ENCODE data around the gene CTRL.

DNA sequence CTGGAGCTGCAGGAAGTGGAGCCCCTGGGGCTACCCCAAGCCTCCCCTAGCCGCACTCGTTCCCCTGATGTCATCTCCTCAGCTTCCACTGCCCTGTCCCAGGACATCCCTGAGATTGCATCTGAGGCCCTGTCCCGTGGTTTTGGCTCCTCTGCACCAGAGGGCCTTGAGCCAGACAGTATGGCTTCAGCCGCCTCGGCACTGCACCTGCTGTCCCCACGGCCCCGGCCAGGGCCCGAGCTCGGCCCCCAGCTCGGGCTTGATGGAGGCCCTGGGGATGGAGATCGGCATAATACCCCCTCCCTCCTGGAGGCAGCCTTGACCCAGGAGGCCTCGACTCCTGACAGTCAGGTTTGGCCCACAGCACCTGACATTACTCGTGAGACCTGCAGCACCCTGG, 51.1 kb downstream of the CTRL start:
- no peak for TF ChIP-seq NRF1 (IDR thresholded peaks at IDR 0.05; ENCODE audit: low read depth, low read length)
- TF ChIP-seq, protein P1, sequence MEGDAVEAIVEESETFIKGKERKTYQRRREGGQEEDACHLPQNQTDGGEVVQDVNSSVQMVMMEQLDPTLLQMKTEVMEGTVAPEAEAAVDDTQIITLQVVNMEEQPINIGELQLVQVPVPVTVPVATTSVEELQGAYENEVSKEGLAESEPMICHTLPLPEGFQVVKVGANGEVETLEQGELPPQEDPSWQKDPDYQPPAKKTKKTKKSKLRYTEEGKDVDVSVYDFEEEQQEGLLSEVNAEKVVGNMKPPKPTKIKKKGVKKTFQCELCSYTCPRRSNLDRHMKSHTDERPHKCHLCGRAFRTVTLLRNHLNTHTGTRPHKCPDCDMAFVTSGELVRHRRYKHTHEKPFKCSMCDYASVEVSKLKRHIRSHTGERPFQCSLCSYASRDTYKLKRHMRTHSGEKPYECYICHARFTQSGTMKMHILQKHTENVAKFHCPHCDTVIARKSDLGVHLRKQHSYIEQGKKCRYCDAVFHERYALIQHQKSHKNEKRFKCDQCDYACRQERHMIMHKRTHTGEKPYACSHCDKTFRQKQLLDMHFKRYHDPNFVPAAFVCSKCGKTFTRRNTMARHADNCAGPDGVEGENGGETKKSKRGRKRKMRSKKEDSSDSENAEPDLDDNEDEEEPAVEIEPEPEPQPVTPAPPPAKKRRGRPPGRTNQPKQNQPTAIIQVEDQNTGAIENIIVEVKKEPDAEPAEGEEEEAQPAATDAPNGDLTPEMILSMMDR (IDR thresholded peaks at IDR 0.05) = no peak
- TF ChIP-seq RAD21 (IDR thresholded peaks at IDR 0.05; ENCODE audit: low read length) = no peak
- TF ChIP-seq, protein P2, sequence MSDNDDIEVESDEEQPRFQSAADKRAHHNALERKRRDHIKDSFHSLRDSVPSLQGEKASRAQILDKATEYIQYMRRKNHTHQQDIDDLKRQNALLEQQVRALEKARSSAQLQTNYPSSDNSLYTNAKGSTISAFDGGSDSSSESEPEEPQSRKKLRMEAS (IDR thresholded peaks at IDR 0.05; ENCODE audit: low read depth) = no peak
- TF ChIP-seq GATA2 (CRISPR knock-in tag; IDR thresholded peaks at IDR 0.05) = no peak
- no peak for TF ChIP-seq POLR2AphosphoS5 (IDR thresholded peaks at IDR 0.05; ENCODE audit: low read depth, low read length)
- TF ChIP-seq SMC3 (IDR thresholded peaks at IDR 0.05; ENCODE audit: low read depth, low read length) = no peak
- TF ChIP-seq, protein P3, sequence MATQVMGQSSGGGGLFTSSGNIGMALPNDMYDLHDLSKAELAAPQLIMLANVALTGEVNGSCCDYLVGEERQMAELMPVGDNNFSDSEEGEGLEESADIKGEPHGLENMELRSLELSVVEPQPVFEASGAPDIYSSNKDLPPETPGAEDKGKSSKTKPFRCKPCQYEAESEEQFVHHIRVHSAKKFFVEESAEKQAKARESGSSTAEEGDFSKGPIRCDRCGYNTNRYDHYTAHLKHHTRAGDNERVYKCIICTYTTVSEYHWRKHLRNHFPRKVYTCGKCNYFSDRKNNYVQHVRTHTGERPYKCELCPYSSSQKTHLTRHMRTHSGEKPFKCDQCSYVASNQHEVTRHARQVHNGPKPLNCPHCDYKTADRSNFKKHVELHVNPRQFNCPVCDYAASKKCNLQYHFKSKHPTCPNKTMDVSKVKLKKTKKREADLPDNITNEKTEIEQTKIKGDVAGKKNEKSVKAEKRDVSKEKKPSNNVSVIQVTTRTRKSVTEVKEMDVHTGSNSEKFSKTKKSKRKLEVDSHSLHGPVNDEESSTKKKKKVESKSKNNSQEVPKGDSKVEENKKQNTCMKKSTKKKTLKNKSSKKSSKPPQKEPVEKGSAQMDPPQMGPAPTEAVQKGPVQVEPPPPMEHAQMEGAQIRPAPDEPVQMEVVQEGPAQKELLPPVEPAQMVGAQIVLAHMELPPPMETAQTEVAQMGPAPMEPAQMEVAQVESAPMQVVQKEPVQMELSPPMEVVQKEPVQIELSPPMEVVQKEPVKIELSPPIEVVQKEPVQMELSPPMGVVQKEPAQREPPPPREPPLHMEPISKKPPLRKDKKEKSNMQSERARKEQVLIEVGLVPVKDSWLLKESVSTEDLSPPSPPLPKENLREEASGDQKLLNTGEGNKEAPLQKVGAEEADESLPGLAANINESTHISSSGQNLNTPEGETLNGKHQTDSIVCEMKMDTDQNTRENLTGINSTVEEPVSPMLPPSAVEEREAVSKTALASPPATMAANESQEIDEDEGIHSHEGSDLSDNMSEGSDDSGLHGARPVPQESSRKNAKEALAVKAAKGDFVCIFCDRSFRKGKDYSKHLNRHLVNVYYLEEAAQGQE (IDR thresholded peaks at IDR 0.05; ENCODE audit: low read depth, low read length) = no peak

Measured in SK-N-SH (cell line).